ENCODE results near the gene MAP3K8. TPM values are rescaled to one million over a fixed set of nuclear protein-coding genes. Genes with fewer than 3 reads are reported as not detected.
"Not testable (repeated sequence)": the region's sequence is repeated elsewhere in the genome, so short reads cannot be mapped to it uniquely, and the experiment has no call there.

The MAP3K8 gene
- total RNA-seq, 1 donor from 2014 or later = 5.1 TPM

GRCh38 chr10:30476511-30477155 is 42.6 kb downstream of the MAP3K8 start:
- H2AFZ ChIP-seq (ENCODE audit: low read depth, low read length) = no peak overlapping the region
- Mint-ChIP-seq H3K4me1 (ENCODE audit: low read depth, unreplicated experiment) (no peaks in the 10 kb centered on the region), H3K9me3 (ENCODE audit: unreplicated experiment) (peaks cover 14% of the 10 kb centered on the region), H3K27ac (ENCODE audit: unreplicated experiment) (no peak overlapping the region), H3K36me3 (ENCODE audit: low read depth, unreplicated experiment) (no peaks in the 10 kb centered on the region), H3K4me3 (ENCODE audit: unreplicated experiment) (no peak overlapping the region), H3K27me3 (ENCODE audit: low read depth, unreplicated experiment) (peaks cover 9% of the 10 kb centered on the region)
- TF ChIP-seq EZH2 (IDR thresholded peaks at IDR 0.05; ENCODE audit: insufficient read depth, low read length) = no peak
- no peak for TF ChIP-seq CTCF (IDR thresholded peaks at IDR 0.05; ENCODE audit: insufficient read depth, low read depth, low read length)
- H3K79me2 ChIP-seq (ENCODE audit: insufficient read depth, low read length) = no peaks in the 10 kb centered on the region
- peaks cover under 1% of the 10 kb centered on the region for H3K9me3 ChIP-seq (ENCODE audit: insufficient read depth, low read depth, low read length)
- H3K4me1 ChIP-seq (ENCODE audit: insufficient read depth, low read length) = no peaks in the 10 kb centered on the region
- no peaks in the 10 kb centered on the region for H4K20me1 ChIP-seq (ENCODE audit: insufficient read depth, low read length)
- H3K4me2 ChIP-seq (ENCODE audit: low read length) = no peak overlapping the region
- FAIRE-seq (no peak), DNase-seq (ENCODE audit: low read depth) (no peak)
- H3K36me3 ChIP-seq (ENCODE audit: insufficient read depth, low read length) = no peaks in the 10 kb centered on the region
- no peaks in the 10 kb centered on the region for H3K27me3 ChIP-seq (ENCODE audit: insufficient read depth, low read length)
- no peak overlapping the region for H3K9ac ChIP-seq (ENCODE audit: low read length)
- no peak overlapping the region for H3K4me3 ChIP-seq (ENCODE audit: insufficient read depth, low read depth, low read length)
- H3K27ac ChIP-seq (ENCODE audit: low read depth, low read length) = no peak overlapping the region

DNA sequence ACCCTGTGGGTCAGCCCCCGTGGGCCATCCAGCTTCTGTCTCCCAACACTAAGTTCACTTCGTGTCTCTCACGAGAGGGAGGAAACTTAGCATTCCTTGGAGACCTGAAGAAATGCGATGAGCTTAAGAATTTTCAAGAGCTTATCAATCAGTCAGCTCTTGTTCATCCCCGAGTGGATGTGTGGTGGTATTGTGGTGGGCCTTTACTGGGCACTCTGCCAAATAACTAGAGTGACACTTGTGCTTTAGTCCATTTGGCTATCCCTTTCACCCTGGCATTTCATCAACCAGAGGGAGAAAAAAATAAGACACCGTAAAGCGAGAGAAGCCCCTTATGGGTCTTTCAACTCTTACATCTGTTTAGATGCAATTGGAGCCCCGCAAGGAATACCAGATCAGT is 45.5 kb downstream of the MAP3K8 start:
- not testable (repeated sequence) for H3K4me1 Mint-ChIP-seq (ENCODE audit: low read depth, unreplicated experiment); H3K79me2 ChIP-seq (ENCODE audit: insufficient read depth, low read length); H3K27ac ChIP-seq (ENCODE audit: low read depth, low read length); H3K4me3 ChIP-seq (ENCODE audit: insufficient read depth, low read depth, low read length); H4K20me1 ChIP-seq (ENCODE audit: insufficient read depth, low read length); H3K36me3 ChIP-seq (ENCODE audit: insufficient read depth, low read length); H2AFZ ChIP-seq (ENCODE audit: low read depth, low read length); H3K4me3 Mint-ChIP-seq (ENCODE audit: unreplicated experiment); H3K27me3 Mint-ChIP-seq (ENCODE audit: low read depth, unreplicated experiment); H3K27me3 ChIP-seq (ENCODE audit: insufficient read depth, low read length); FAIRE-seq; DNase-seq (ENCODE audit: low read depth); H3K4me1 ChIP-seq (ENCODE audit: insufficient read depth, low read length); H3K9ac ChIP-seq (ENCODE audit: low read length); H3K4me2 ChIP-seq (ENCODE audit: low read length); H3K27ac Mint-ChIP-seq (ENCODE audit: unreplicated experiment); H3K36me3 Mint-ChIP-seq (ENCODE audit: low read depth, unreplicated experiment); H3K9me3 ChIP-seq (ENCODE audit: insufficient read depth, low read depth, low read length)
- H3K9me3 Mint-ChIP-seq (ENCODE audit: unreplicated experiment) = peaks cover 21% of the 10 kb centered on the region

DNA sequence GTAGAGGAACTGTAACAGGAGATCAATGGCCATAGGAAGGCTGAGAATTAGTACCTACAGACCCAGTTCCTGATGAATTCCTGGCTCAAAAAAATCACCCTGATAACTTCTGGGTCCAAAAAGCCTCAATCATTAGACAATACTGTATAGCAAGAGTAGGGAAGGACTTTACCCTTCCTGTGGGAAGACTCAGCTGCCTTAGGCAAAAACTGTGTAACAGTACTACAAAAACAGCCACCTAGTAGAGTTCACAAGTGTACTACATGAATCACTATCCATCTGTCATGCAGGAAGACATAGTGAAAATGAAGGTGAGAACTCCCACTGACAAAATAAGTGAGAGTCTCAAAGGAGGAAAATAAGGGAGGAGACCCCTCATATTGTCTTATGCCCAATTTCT is 47.6 kb downstream of the MAP3K8 start:
- H3K9me3 ChIP-seq (ENCODE audit: insufficient read depth, low read depth, low read length) = peaks cover 2% of the 10 kb centered on the region
- H3K27ac ChIP-seq (ENCODE audit: low read depth, low read length) = no peak overlapping the region
- Mint-ChIP-seq H3K27ac (ENCODE audit: unreplicated experiment) (no peak overlapping the region), H3K27me3 (ENCODE audit: low read depth, unreplicated experiment) (peaks cover 2% of the 10 kb centered on the region), H3K9me3 (ENCODE audit: unreplicated experiment) (peaks cover 15% of the 10 kb centered on the region), H3K4me3 (ENCODE audit: unreplicated experiment) (no peak overlapping the region), H3K4me1 (ENCODE audit: low read depth, unreplicated experiment) (no peaks in the 10 kb centered on the region), H3K36me3 (ENCODE audit: low read depth, unreplicated experiment) (no peaks in the 10 kb centered on the region)
- no peaks in the 10 kb centered on the region for H4K20me1 ChIP-seq (ENCODE audit: insufficient read depth, low read length)
- no peaks in the 10 kb centered on the region for H3K27me3 ChIP-seq (ENCODE audit: insufficient read depth, low read length)
- no peak overlapping the region for H3K9ac ChIP-seq (ENCODE audit: low read length)
- TF ChIP-seq EZH2 (IDR thresholded peaks at IDR 0.05; ENCODE audit: insufficient read depth, low read length) = no peak
- no peak for TF ChIP-seq CTCF (IDR thresholded peaks at IDR 0.05; ENCODE audit: insufficient read depth, low read depth, low read length)
- H3K36me3 ChIP-seq (ENCODE audit: insufficient read depth, low read length) = no peaks in the 10 kb centered on the region
- no peak overlapping the region for H3K4me3 ChIP-seq (ENCODE audit: insufficient read depth, low read depth, low read length)
- H3K4me1 ChIP-seq (ENCODE audit: insufficient read depth, low read length) = no peaks in the 10 kb centered on the region
- H3K4me2 ChIP-seq (ENCODE audit: low read length) = no peak overlapping the region
- no peak overlapping the region for H2AFZ ChIP-seq (ENCODE audit: low read depth, low read length)
- H3K79me2 ChIP-seq (ENCODE audit: insufficient read depth, low read length) = no peaks in the 10 kb centered on the region
- FAIRE-seq (no peak), DNase-seq (ENCODE audit: low read depth) (no peak)
